H1 (cell line): ENCODE measurements around the gene GALNT13. TPM values are rescaled to one million over a fixed set of nuclear protein-coding genes. Genes with fewer than 3 reads are reported as not detected.

Experiments used
- EP300 ChIP-seq, 2 experiments: IDR thresholded peaks; 1 replicate in 1 of 2; 2 replicates in 1 of 2; pipeline ENCODE4 v1.6.1; 2011 to 2012; ENCODE audit warnings: low read depth in 2 of 2, low read length in 2 of 2, mild to moderate bottlenecking in 2 of 2, borderline replicate concordance in 1 of 2, inconsistent platforms in 1 of 2, moderate library complexity in 1 of 2
- FOSL1 ChIP-seq: IDR thresholded peaks from 2 replicates; pipeline ENCODE4 v1.6.1; 2011; ENCODE audit warnings: mild to moderate bottlenecking, low read depth, low read length, moderate library complexity; ENCODE audit not compliant: insufficient read depth
- NRF1 ChIP-seq: IDR thresholded peaks from 2 replicates; pipeline ENCODE4 v1.6.1; 2011; ENCODE audit warnings: mild to moderate bottlenecking, low read depth, low read length, improper control_type of control experiment
- RBBP5 ChIP-seq: IDR thresholded peaks from 2 replicates; pipeline ENCODE4 v1.7.1; 2012; ENCODE audit warnings: low read depth, mild to moderate bottlenecking, inconsistent platforms, low read length, moderate library complexity, borderline replicate concordance
- polyA plus RNA-seq, 7 experiments: library from polyadenylated mRNA; depleted of rRNA in 3 of 7; stranded (reverse) in 5 of 7; unstranded in 2 of 7; fragments of >200 nt in 5 of 7; fragments of 200-250 nt in 2 of 7; gene quantifications; 1 replicate in 5 of 7; 2 replicates in 1 of 7; 4 replicates in 1 of 7; pipeline versions ENCODE4 v1.2.1 to v1.2.3, GENCODE V29; 2011 to 2013; ENCODE audit warnings: missing spikeins in 2 of 7, mixed read lengths in 2 of 7
- total RNA-seq: library from RNA; stranded (reverse); fragmentation: NEBNext Ultra II Directional; extraction: Animal tissue kit (Norgen Biotek cat#: 25700); gene quantifications from 2 replicates; pipeline ENCODE4 v1.2.1, GENCODE V29; 2021
- TF ChIP-seq, protein P1 (sequence below): fragments of 300-600 bp; sonication (generic); IDR thresholded peaks from 2 replicates; pipeline ENCODE4 v1.7.1; 2012; ENCODE audit warnings: low read length, moderate library complexity, mild to moderate bottlenecking, inconsistent platforms; ENCODE audit not compliant: insufficient replicate concordance

Gene GALNT13
- total and polyA plus RNA-seq, 2 of the 8 experiments (the other 6 are each of a cell fraction or from before 2014, with no cell fraction given): 3.2 to 9.6 TPM

GRCh38 chr2:154336201-154336600, 464.5 kb downstream of the GALNT13 start (continued):
- TF ChIP-seq FOSL1: no peak
- no peak for TF ChIP-seq RBBP5
- TF ChIP-seq NRF1: no peak
- TF ChIP-seq, protein P1, sequence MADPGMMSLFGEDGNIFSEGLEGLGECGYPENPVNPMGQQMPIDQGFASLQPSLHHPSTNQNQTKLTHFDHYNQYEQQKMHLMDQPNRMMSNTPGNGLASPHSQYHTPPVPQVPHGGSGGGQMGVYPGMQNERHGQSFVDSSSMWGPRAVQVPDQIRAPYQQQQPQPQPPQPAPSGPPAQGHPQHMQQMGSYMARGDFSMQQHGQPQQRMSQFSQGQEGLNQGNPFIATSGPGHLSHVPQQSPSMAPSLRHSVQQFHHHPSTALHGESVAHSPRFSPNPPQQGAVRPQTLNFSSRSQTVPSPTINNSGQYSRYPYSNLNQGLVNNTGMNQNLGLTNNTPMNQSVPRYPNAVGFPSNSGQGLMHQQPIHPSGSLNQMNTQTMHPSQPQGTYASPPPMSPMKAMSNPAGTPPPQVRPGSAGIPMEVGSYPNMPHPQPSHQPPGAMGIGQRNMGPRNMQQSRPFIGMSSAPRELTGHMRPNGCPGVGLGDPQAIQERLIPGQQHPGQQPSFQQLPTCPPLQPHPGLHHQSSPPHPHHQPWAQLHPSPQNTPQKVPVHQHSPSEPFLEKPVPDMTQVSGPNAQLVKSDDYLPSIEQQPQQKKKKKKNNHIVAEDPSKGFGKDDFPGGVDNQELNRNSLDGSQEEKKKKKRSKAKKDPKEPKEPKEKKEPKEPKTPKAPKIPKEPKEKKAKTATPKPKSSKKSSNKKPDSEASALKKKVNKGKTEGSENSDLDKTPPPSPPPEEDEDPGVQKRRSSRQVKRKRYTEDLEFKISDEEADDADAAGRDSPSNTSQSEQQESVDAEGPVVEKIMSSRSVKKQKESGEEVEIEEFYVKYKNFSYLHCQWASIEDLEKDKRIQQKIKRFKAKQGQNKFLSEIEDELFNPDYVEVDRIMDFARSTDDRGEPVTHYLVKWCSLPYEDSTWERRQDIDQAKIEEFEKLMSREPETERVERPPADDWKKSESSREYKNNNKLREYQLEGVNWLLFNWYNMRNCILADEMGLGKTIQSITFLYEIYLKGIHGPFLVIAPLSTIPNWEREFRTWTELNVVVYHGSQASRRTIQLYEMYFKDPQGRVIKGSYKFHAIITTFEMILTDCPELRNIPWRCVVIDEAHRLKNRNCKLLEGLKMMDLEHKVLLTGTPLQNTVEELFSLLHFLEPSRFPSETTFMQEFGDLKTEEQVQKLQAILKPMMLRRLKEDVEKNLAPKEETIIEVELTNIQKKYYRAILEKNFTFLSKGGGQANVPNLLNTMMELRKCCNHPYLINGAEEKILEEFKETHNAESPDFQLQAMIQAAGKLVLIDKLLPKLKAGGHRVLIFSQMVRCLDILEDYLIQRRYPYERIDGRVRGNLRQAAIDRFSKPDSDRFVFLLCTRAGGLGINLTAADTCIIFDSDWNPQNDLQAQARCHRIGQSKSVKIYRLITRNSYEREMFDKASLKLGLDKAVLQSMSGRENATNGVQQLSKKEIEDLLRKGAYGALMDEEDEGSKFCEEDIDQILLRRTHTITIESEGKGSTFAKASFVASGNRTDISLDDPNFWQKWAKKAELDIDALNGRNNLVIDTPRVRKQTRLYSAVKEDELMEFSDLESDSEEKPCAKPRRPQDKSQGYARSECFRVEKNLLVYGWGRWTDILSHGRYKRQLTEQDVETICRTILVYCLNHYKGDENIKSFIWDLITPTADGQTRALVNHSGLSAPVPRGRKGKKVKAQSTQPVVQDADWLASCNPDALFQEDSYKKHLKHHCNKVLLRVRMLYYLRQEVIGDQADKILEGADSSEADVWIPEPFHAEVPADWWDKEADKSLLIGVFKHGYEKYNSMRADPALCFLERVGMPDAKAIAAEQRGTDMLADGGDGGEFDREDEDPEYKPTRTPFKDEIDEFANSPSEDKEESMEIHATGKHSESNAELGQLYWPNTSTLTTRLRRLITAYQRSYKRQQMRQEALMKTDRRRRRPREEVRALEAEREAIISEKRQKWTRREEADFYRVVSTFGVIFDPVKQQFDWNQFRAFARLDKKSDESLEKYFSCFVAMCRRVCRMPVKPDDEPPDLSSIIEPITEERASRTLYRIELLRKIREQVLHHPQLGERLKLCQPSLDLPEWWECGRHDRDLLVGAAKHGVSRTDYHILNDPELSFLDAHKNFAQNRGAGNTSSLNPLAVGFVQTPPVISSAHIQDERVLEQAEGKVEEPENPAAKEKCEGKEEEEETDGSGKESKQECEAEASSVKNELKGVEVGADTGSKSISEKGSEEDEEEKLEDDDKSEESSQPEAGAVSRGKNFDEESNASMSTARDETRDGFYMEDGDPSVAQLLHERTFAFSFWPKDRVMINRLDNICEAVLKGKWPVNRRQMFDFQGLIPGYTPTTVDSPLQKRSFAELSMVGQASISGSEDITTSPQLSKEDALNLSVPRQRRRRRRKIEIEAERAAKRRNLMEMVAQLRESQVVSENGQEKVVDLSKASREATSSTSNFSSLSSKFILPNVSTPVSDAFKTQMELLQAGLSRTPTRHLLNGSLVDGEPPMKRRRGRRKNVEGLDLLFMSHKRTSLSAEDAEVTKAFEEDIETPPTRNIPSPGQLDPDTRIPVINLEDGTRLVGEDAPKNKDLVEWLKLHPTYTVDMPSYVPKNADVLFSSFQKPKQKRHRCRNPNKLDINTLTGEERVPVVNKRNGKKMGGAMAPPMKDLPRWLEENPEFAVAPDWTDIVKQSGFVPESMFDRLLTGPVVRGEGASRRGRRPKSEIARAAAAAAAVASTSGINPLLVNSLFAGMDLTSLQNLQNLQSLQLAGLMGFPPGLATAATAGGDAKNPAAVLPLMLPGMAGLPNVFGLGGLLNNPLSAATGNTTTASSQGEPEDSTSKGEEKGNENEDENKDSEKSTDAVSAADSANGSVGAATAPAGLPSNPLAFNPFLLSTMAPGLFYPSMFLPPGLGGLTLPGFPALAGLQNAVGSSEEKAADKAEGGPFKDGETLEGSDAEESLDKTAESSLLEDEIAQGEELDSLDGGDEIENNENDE: no peak
- no peak for TF ChIP-seq EP300 (IDR thresholded peaks at IDR 0.05; ENCODE audit: borderline replicate concordance in 1 of 2, low read depth in 2 of 2, low read length in 2 of 2)
- TF ChIP-seq, all 59 proteins: peak for 0
